Mammary microvascular endothelial cell (primary cell): ENCODE data around the gene CYREN. TPM values are rescaled to one million over a fixed set of nuclear protein-coding genes. Genes with fewer than 3 reads are reported as not detected.

Experiments
- total RNA-seq: library from RNA; depleted of rRNA; stranded (reverse); fragments of >200 nt; gene quantifications from 2 replicates; pipeline ENCODE4 v1.2.3, GENCODE V29; 2015

CYREN gene, protein sequence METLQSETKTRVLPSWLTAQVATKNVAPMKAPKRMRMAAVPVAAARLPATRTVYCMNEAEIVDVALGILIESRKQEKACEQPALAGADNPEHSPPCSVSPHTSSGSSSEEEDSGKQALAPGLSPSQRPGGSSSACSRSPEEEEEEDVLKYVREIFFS
- total RNA-seq: 12.8 and 20.7 TPM in 2 replicates

DNA sequence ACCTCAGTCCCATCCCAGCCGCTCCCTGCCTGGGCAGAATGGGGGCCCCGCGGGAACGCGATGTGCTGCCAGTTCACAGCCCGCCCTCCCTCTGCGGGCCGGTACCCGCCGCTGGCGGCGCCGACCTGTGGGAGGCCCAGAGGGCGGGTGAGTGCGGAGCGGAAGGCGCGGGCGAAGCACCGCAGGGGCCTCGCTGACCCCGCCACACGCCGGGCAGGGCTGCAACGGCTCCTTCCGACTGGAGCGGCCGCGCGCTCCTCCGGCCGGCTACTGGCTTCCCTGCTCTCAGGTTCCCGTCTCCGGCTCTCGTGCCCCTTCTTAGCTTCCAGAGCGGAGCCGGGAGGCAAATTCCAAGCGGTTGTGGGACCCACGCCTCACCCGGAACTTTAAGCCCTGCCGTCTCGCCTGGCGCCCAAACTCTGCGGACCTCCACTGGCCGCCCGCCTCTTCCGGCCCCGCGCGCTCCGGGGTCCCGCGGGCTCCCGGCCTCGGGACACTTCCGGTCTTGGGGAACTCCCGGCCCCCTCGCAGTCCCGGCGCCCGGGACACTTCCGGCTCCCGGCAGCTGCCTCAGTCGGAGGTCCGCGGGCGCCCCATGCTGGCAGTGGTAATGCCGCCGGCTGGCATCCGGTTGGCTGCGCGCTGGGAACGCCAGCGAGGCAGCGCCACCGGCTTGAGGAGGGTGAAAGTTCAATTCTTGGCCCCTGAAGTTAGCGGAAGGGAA lies at the start of gene CYREN:
CYREN (minus strand) TSS at position 434 of the 724 bp plus-strand sequence. CDS start 1,785 bp downstream, outside the sequence.

DNA sequence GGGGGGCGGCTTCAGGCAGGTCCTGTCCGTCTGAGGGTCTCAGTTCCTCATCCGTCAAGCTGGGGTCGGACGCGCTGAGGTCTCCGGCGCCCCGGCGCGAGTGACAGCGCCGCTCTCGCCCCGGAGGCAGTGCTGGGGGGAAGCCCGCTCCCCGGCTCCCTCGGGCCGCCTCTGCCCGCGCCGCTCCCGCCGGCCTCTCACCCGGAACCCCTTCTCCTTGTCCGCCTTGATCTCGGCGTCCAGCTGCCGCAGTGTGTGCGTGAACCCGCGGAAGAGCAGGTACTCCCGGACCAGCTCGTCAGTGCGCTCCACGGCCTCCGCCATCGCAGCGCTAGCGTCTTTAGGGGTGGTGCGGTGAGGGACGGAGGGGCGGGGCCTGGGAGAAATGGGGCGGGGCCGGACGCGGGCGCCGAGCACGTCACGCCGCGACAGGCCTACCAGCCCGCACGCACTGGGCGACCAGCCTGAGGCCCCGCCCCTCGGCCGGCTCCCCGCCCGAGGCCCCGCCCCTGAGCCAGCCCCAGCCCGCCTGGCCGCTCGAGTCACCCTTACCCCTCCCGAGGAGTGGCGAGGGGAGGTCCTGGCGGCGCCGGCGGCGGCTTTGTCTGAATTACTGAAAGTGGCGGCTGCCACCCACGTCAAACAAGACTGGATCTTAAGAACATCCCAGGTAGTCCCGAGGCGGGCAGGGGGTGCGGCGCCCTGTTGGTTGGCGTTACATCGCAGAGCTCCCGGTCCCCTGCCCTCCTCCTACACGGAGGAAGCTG lies 40.9 kb upstream of the CYREN start, which contains the start of gene WDR91:
WDR91 (minus strand) TSS at position 348 of the 767 bp plus-strand sequence; CDS start at position 324, 24 bp downstream.

GRCh38 chr7:135147899-135148721 lies 22.4 kb downstream of the CYREN start, which contains the start of gene TMEM140:
Gene TMEM140 (plus strand): TSS chr7:135148072. CDS start chr7:135164442, 16,370 bp downstream.

Other genes with a start within 250 kb of the CYREN start
- 2.1 and 2.8 TPM in 2 replicates for gene AGBL3, start 184.2 kb downstream of the CYREN start, total RNA-seq
- gene TMEM140, start 22.6 kb downstream of the CYREN start, total RNA-seq: 23.1 and 28.3 TPM in 2 replicates
- gene WDR91, start 40.8 kb upstream of the CYREN start, total RNA-seq: 2.3 and 3.1 TPM in 2 replicates
- not detected in 2 replicates for gene STRA8, start 63.1 kb upstream of the CYREN start, total RNA-seq